Transverse colon (tissue), 4 donors: Measurements from ENCODE around the gene SEC14L1.
"Not testable (repeated sequence)": the region's sequence is repeated elsewhere in the genome, so short reads cannot be mapped to it uniquely, and the experiment has no call there.

ENCODE experiments used
- CTCF ChIP-seq, 5 experiments: fragments of 200-600 bp in 3 of 5; fragments of 450-650 bp in 2 of 5; sonication (generic) in 3 of 5; IDR thresholded peaks; 1 replicate in 2 of 5; 2 replicates in 3 of 5; pipeline ENCODE4 v1.5.1; 2016 to 2017; ENCODE audit warnings: antibody characterized with exemption in 5 of 5, inconsistent platforms in 3 of 5, mild to moderate bottlenecking in 2 of 5, moderate library complexity in 1 of 5
- POLR2A ChIP-seq: fragments of 450-650 bp; IDR thresholded peaks from one replicate; pipeline ENCODE4 v1.6.1; 2016; ENCODE audit warnings: antibody characterized with exemption, mild to moderate bottlenecking, moderate library complexity
- POLR2AphosphoS5 ChIP-seq, 3 donors: sonication (generic); formaldehyde crosslinking; IDR thresholded peaks; one replicate each; pipeline ENCODE4 v1.6.1; 2016; ENCODE audit warnings: antibody characterized with exemption in 3 of 3

- TF ChIP-seq POLR2A; CTCF (IDR thresholded peaks at IDR 0.05); POLR2AphosphoS5 (IDR thresholded peaks at IDR 0.05): not testable (repeated sequence)
Measured at GRCh38 chr17:77152056-77152455, 11.3 kb downstream of the SEC14L1 start.
